ENCODE measurements around the gene MAP3K2.

Gene MAP3K2

DNA sequence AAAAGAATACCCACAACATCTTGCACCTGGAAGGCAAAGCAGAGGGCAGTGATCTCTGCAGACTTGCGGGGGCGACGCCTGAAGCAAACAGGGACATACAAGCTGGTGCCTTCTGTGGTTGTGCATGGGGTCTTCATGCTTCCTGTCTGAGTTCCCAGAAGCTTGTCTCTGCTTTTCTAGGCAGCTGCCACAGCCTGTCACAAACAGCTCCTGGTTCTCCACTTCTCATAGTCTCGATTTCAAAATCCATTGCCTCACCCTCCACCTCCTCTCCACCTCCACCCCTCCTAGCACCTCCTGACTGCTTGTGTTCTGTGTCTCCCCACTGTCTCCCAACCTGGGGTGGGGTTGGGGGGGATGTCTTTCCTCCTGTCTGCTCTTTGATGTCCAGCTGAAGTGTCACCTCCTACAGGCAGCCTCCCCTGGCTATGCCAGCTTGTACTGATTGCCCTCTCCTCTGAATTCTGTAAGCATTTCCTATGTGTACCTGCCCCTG, 28.8 kb upstream of the MAP3K2 start:
- 72% methylated on average over 3 of the region's 4 CpGs for WGBS
- Histone ChIP-seq H3K27ac (ENCODE audit: low read length, poor library complexity, severe bottlenecking) (no peak overlapping the region), H3K79me1 (replicated peaks; ENCODE audit: low read length, poor library complexity, severe bottlenecking) (no peaks in the 10 kb centered on the region)

GRCh38 chr2:127415593-127416505, 28.1 kb upstream of the MAP3K2 start:
- Histone ChIP-seq H3K36me3 (ENCODE audit: control insufficient read depth in 1 of 2, insufficient read depth in 2 of 2, low read depth in 1 of 2, low read length in 2 of 2) (no peaks in the 10 kb centered on the region), H2AFZ (ENCODE audit: low read depth, low read length) (peak overlapping the region; percentile 60), H2BK120ac (ENCODE audit: low read depth, low read length) (no peak overlapping the region), H3K79me1 (replicated peaks; ENCODE audit: low read length, poor library complexity, severe bottlenecking) (no peaks in the 10 kb centered on the region), H3K27ac (ENCODE audit: low read length, poor library complexity, severe bottlenecking) (no peak overlapping the region), H3K4me1 (ENCODE audit: control insufficient read depth, insufficient read depth, low read depth, low read length) (peaks cover 43% of the 10 kb centered on the region), H3K4me3 (ENCODE audit: insufficient read depth in 1 of 2, low read depth in 1 of 2, low read length in 2 of 2) (peak overlapping the region; percentile 42 to 50), H3K23ac (ENCODE audit: low read length in 2 of 2) (peak overlapping the region in 1 of 2 experiments; percentile 91), H3K27me3 (ENCODE audit: control insufficient read depth in 1 of 2, insufficient read depth in 1 of 2, low read length in 2 of 2) (peaks cover 0 to 33% of the 10 kb centered on the region in 2 experiments), H3K18ac (ENCODE audit: low read depth in 1 of 2, low read length in 2 of 2) (peak overlapping the region; percentile 63 to 76), H3K4ac (ENCODE audit: low read depth in 1 of 2, low read length in 2 of 2) (peak overlapping the region; percentile 5 to 60), H2AK5ac (ENCODE audit: low read length, severe bottlenecking) (no peak overlapping the region), H2BK5ac (ENCODE audit: low read depth, low read length, poor library complexity, severe bottlenecking) (no peak overlapping the region), H2BK15ac (ENCODE audit: low read depth, poor library complexity, severe bottlenecking) (peak overlapping the region; percentile 78), H4K91ac (ENCODE audit: low read length) (peak overlapping the region; percentile 19), H3K9ac (ENCODE audit: low read length) (peak overlapping the region; percentile 23), H3K14ac (ENCODE audit: low read length in 2 of 2) (peak overlapping the region in 1 of 2 experiments; percentile 84), H4K8ac (ENCODE audit: low read length) (peak overlapping the region; percentile 76), H2BK12ac (ENCODE audit: low read length in 2 of 2) (peak overlapping the region in 1 of 2 experiments; percentile 96), H3K4me2 (ENCODE audit: low read length, poor library complexity, severe bottlenecking) (peak overlapping the region; percentile 87), H3K9me3 (ENCODE audit: control insufficient read depth, low read length) (no peaks in the 10 kb centered on the region)
- 25% methylated on average over 55 of the region's 55 CpGs for WGBS
- peak; percentile 36 for DNase-seq

More for the DNA sequence above, 28.8 kb upstream of the MAP3K2 start:
- DNase-seq = no peak
- Histone ChIP-seq H2BK15ac (ENCODE audit: low read depth, poor library complexity, severe bottlenecking) (peak overlapping the region; percentile 44), H3K9ac (ENCODE audit: low read length) (no peak overlapping the region), H3K4me1 (ENCODE audit: control insufficient read depth, insufficient read depth, low read depth, low read length) (peaks cover 43% of the 10 kb centered on the region), H2AFZ (ENCODE audit: low read depth, low read length) (no peak overlapping the region), H2AK5ac (ENCODE audit: low read length, severe bottlenecking) (peak overlapping the region; percentile 81), H4K8ac (ENCODE audit: low read length) (peak overlapping the region; percentile 76), H3K27me3 (ENCODE audit: control insufficient read depth in 1 of 2, insufficient read depth in 1 of 2, low read length in 2 of 2) (peaks cover 0 to 40% of the 10 kb centered on the region in 2 experiments), H3K4ac (ENCODE audit: low read depth in 1 of 2, low read length in 2 of 2) (no peak overlapping the region), H3K23ac (ENCODE audit: low read length in 2 of 2) (no peak overlapping the region), H3K9me3 (ENCODE audit: control insufficient read depth, low read length) (no peaks in the 10 kb centered on the region), H4K91ac (ENCODE audit: low read length) (no peak overlapping the region), H3K14ac (ENCODE audit: low read length in 2 of 2) (peak overlapping the region in 1 of 2 experiments; percentile 42), H3K18ac (ENCODE audit: low read depth in 1 of 2, low read length in 2 of 2) (peak overlapping the region in 1 of 2 experiments; percentile 76), H3K4me2 (ENCODE audit: low read length, poor library complexity, severe bottlenecking) (peak overlapping the region; percentile 87), H2BK120ac (ENCODE audit: low read depth, low read length) (no peak overlapping the region), H2BK12ac (ENCODE audit: low read length in 2 of 2) (peak overlapping the region in 1 of 2 experiments; percentile 43), H2BK5ac (ENCODE audit: low read depth, low read length, poor library complexity, severe bottlenecking) (no peak overlapping the region), H3K36me3 (ENCODE audit: control insufficient read depth in 1 of 2, insufficient read depth in 2 of 2, low read depth in 1 of 2, low read length in 2 of 2) (no peaks in the 10 kb centered on the region), H3K4me3 (ENCODE audit: insufficient read depth in 1 of 2, low read depth in 1 of 2, low read length in 2 of 2) (no peak overlapping the region)

GRCh38 chr2:127414638-127415592, 27.1 kb upstream of the MAP3K2 start:
- peak overlapping the region in 1 of 2 experiments; percentile 11 for H3K4ac ChIP-seq (ENCODE audit: low read depth in 1 of 2, low read length in 2 of 2)
- H3K23ac ChIP-seq (ENCODE audit: low read length in 2 of 2) = no peak overlapping the region
- H3K4me1 ChIP-seq (ENCODE audit: control insufficient read depth, insufficient read depth, low read depth, low read length) = peaks cover 44% of the 10 kb centered on the region
- no peak overlapping the region for H3K9ac ChIP-seq (ENCODE audit: low read length)
- H2BK5ac ChIP-seq (ENCODE audit: low read depth, low read length, poor library complexity, severe bottlenecking) = no peak overlapping the region
- H4K91ac ChIP-seq (ENCODE audit: low read length) = peak overlapping the region; percentile 73
- H3K18ac ChIP-seq (ENCODE audit: low read depth in 1 of 2, low read length in 2 of 2) = peak overlapping the region; percentile 25 to 72
- H2AK5ac ChIP-seq (ENCODE audit: low read length, severe bottlenecking) = peak overlapping the region; percentile 60
- H2BK120ac ChIP-seq (ENCODE audit: low read depth, low read length) = no peak overlapping the region
- H2BK15ac ChIP-seq (ENCODE audit: low read depth, poor library complexity, severe bottlenecking) = no peak overlapping the region
- H3K27me3 ChIP-seq (ENCODE audit: control insufficient read depth in 1 of 2, insufficient read depth in 1 of 2, low read length in 2 of 2) = peaks cover 0 to 25% of the 10 kb centered on the region in 2 experiments
- H3K27ac ChIP-seq (ENCODE audit: low read length, poor library complexity, severe bottlenecking) = no peak overlapping the region
- H3K79me1 ChIP-seq (replicated peaks; ENCODE audit: low read length, poor library complexity, severe bottlenecking) = no peaks in the 10 kb centered on the region
- peak overlapping the region in 1 of 2 experiments; percentile 87 for H3K14ac ChIP-seq (ENCODE audit: low read length in 2 of 2)
- H3K36me3 ChIP-seq (ENCODE audit: control insufficient read depth in 1 of 2, insufficient read depth in 2 of 2, low read depth in 1 of 2, low read length in 2 of 2) = no peaks in the 10 kb centered on the region
- H4K8ac ChIP-seq (ENCODE audit: low read length) = peak overlapping the region; percentile 87
- peak overlapping the region; percentile 0 to 75 for H2BK12ac ChIP-seq (ENCODE audit: low read length in 2 of 2)
- DNase-seq = peak; percentile 17
- 79% methylated on average over 10 of the region's 13 CpGs for WGBS
- no peak overlapping the region for H3K4me2 ChIP-seq (ENCODE audit: low read length, poor library complexity, severe bottlenecking)
- no peaks in the 10 kb centered on the region for H3K9me3 ChIP-seq (ENCODE audit: control insufficient read depth, low read length)
- H3K4me3 ChIP-seq (ENCODE audit: insufficient read depth in 1 of 2, low read depth in 1 of 2, low read length in 2 of 2) = no peak overlapping the region
- H2AFZ ChIP-seq (ENCODE audit: low read depth, low read length) = peak overlapping the region; percentile 60
